ENCODE data around the gene MUS81. TPM values are rescaled to one million over a fixed set of nuclear protein-coding genes. Genes with fewer than 3 reads are reported as not detected.

MUS81 gene
- total RNA-seq, 1 experiment from 2014 or later: 74.6 TPM

DNA sequence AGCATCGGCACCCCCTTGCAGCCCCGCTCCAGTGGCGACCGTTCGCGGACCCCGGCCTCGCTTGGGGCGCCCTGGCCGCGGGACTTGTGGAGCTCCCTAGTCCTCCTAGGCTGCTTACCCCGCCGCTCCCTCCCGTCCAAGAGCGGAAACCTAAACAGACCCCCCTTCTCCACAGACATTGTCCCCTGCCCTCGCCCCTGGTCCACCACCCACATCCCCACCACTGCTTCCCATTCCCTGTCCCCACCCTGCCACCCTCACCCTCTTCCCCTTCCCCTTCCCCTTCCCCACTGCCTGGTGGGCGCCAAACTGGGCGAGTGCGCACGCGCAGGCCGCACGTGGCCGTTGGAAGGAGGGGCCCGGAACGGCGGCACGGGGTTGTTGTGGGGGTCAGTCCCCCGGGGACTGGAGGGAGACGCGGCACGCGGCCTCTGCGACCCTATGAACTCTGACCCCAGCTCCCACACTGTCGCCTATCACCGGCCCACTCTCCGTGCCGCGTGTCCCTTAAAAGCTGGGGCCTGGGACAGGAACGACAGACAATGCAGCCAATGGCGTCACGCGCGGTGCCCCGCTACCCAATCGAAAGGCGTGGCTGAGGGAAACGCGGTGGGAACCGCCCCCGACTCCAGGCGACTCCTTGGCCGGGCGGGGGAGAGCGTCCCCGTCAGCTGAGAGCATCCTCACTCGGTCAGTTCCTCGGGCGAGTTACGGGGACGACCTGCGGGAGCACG lies 26.8 kb upstream of the MUS81 start, which contains the start of gene SNX32:
Gene SNX32 (plus strand): TSS at position 667 of the 734 bp plus-strand sequence. CDS start 103 bp downstream, outside the sequence.
- Histone ChIP-seq H3K36me3 (ENCODE audit: control insufficient read depth, insufficient read depth, low read length) (no peaks in the 10 kb centered on the region), H3K9me3 (0 out of 2 replicates have a peak, but pooled peaks cover 1% of the 10 kb centered on the region), H3K4me1 (no peaks in the 10 kb centered on the region), H3K4me3 (ENCODE audit: low read depth, low read length) (no peak within 1 kb of the TSS), H3K27me3 (replicated peaks; ENCODE audit: control insufficient read depth, insufficient read depth, low read length) (no peaks in the 10 kb centered on the region)
- Mint-ChIP-seq H3K9me3 (ENCODE audit: unreplicated experiment) (no peaks in the 10 kb centered on the region), H3K27me3 (ENCODE audit: insufficient read depth, unreplicated experiment) (peaks cover 3% of the 10 kb centered on the region), H3K27ac (ENCODE audit: unreplicated experiment) (peak within 1 kb of the TSS; percentile 4), H3K4me3 (ENCODE audit: unreplicated experiment) (no peak within 1 kb of the TSS), H3K4me1 (ENCODE audit: low read depth, unreplicated experiment) (no peaks in the 10 kb centered on the region), H3K36me3 (ENCODE audit: insufficient read depth, unreplicated experiment) (no peaks in the 10 kb centered on the region)
- ChIA-PET POLR2A (no interaction called here), CTCF (interaction anchor here (0.6 kb wide), 1 partner anchor 55 kb away, joined by 4 read pairs; the partner anchor contains the start of gene FIBP)
- no peak for TF ChIP-seq CTCF (IDR thresholded peaks at IDR 0.05; ENCODE audit: insufficient read depth in 1 of 2, low read depth in 1 of 2, low read length in 1 of 2, severe bottlenecking in 1 of 2, unreplicated experiment in 1 of 2)
- intact Hi-C loops (cut with micrococcal nuclease; ENCODE audit: unreplicated experiment): no loop called here
- no TSS peak for BruUV-seq (replicated peaks)
- no peak for DNase-seq

- no peak overlapping the region for H3K4me3 Mint-ChIP-seq (ENCODE audit: unreplicated experiment)
- TF ChIP-seq CTCF (IDR thresholded peaks at IDR 0.05; ENCODE audit: insufficient read depth in 1 of 2, low read depth in 1 of 2, low read length in 1 of 2, severe bottlenecking in 1 of 2, unreplicated experiment in 1 of 2): no peak
- H3K36me3 ChIP-seq (ENCODE audit: control insufficient read depth, insufficient read depth, low read length): no peaks in the 10 kb centered on the region
- no peaks in the 10 kb centered on the region for H3K4me1 Mint-ChIP-seq (ENCODE audit: low read depth, unreplicated experiment)
- 0 out of 2 replicates have a peak, but pooled peaks cover 3% of the 10 kb centered on the region for H3K9me3 ChIP-seq
- no peaks in the 10 kb centered on the region for H3K4me1 ChIP-seq
- H3K27me3 Mint-ChIP-seq (ENCODE audit: insufficient read depth, unreplicated experiment): peaks cover 3% of the 10 kb centered on the region
- no peak overlapping the region for H3K27ac Mint-ChIP-seq (ENCODE audit: unreplicated experiment)
- H3K4me3 ChIP-seq (ENCODE audit: low read depth, low read length): no peak overlapping the region
- H3K9me3 Mint-ChIP-seq (ENCODE audit: unreplicated experiment): no peaks in the 10 kb centered on the region
- intact Hi-C loops (cut with micrococcal nuclease; ENCODE audit: unreplicated experiment): no loop called here
- POLR2A ChIA-PET: no interaction called here
- CTCF ChIA-PET: no interaction called here
- no peaks in the 10 kb centered on the region for H3K27me3 ChIP-seq (replicated peaks; ENCODE audit: control insufficient read depth, insufficient read depth, low read length)
- H3K36me3 Mint-ChIP-seq (ENCODE audit: insufficient read depth, unreplicated experiment): no peaks in the 10 kb centered on the region
- no peak for DNase-seq
- BruUV-seq (replicated peaks): no TSS peak
Measured at GRCh38 chr11:65834202-65834601, 26.0 kb upstream of the MUS81 start.

GRCh38 chr11:65842144-65842543 lies 18.1 kb upstream of the MUS81 start:
- ChIA-PET POLR2A (no interaction called here), CTCF (no interaction called here)
- Histone ChIP-seq H3K4me3 (ENCODE audit: low read depth, low read length) (no peak overlapping the region), H3K4me1 (peaks cover 19% of the 10 kb centered on the region), H3K36me3 (ENCODE audit: control insufficient read depth, insufficient read depth, low read length) (no peaks in the 10 kb centered on the region), H3K9me3 (0 out of 2 replicates have a peak, but pooled peaks cover 3% of the 10 kb centered on the region), H3K27me3 (replicated peaks; ENCODE audit: control insufficient read depth, insufficient read depth, low read length) (no peaks in the 10 kb centered on the region)
- Mint-ChIP-seq H3K27ac (ENCODE audit: unreplicated experiment) (no peak overlapping the region), H3K36me3 (ENCODE audit: insufficient read depth, unreplicated experiment) (peaks cover 15% of the 10 kb centered on the region), H3K4me1 (ENCODE audit: low read depth, unreplicated experiment) (peaks cover 13% of the 10 kb centered on the region), H3K27me3 (ENCODE audit: insufficient read depth, unreplicated experiment) (no peaks in the 10 kb centered on the region), H3K9me3 (ENCODE audit: unreplicated experiment) (no peaks in the 10 kb centered on the region), H3K4me3 (ENCODE audit: unreplicated experiment) (no peak overlapping the region)
- no TSS peak for BruUV-seq (replicated peaks)
- intact Hi-C loops (cut with micrococcal nuclease; ENCODE audit: unreplicated experiment): no loop called here
- no peak for TF ChIP-seq CTCF (IDR thresholded peaks at IDR 0.05; ENCODE audit: insufficient read depth in 1 of 2, low read depth in 1 of 2, low read length in 1 of 2, severe bottlenecking in 1 of 2, unreplicated experiment in 1 of 2)
- DNase-seq: no peak
